Heart right ventricle (tissue), 16 donors: Measurements from ENCODE around the gene DCPS. TPM values are rescaled to one million over a fixed set of nuclear protein-coding genes. Genes with fewer than 3 reads are reported as not detected.
A peak's percentile ranks its signal among the peaks of the same experiment; 100 is the strongest.
"Not testable (repeated sequence)": the region's sequence is repeated elsewhere in the genome, so short reads cannot be mapped to it uniquely, and the experiment has no call there.

Source experiments
- ATAC-seq, 8 donors: fragments of 200-7000 bp; cut with Tn5 transposase; one replicate each; pipeline ENCODE4 v1.9.1; 2020; ENCODE audit warnings: mild to moderate bottlenecking in 8 of 8, moderate library complexity in 8 of 8, moderate number of reproducible peaks in 1 of 8
- DNase-seq, 2 donors: peaks; one replicate each; pipeline ENCODE4 v3.0.0-alpha.2; 2020
- H3K27ac ChIP-seq, 10 donors: fragments of 200-600 bp; sonication (generic) in 2 of 10; one replicate each; pipeline versions ENCODE4 v1.5.0 to v1.8.0; 2020 to 2022; ENCODE audit warnings: mild to moderate bottlenecking in 3 of 10
- H3K27me3 ChIP-seq, 7 donors: fragments of 200-600 bp; one replicate each; pipeline ENCODE4 v1.8.0; 2021 to 2022; ENCODE audit warnings: mild to moderate bottlenecking in 2 of 7
- H3K36me3 ChIP-seq, 9 donors: fragments of 200-600 bp; sonication (generic) in 1 of 9; one replicate each; pipeline versions ENCODE4 v1.5.0 to v1.8.0; 2020 to 2022; ENCODE audit warnings: mild to moderate bottlenecking in 2 of 9
- H3K4me1 ChIP-seq, 9 donors: fragments of 200-600 bp; sonication (generic) in 1 of 9; one replicate each; pipeline versions ENCODE4 v1.5.0 to v1.8.0; 2020 to 2022; ENCODE audit warnings: mild to moderate bottlenecking in 4 of 9
- H3K4me3 ChIP-seq, 10 donors: fragments of 200-600 bp; sonication (generic) in 2 of 10; one replicate each; pipeline versions ENCODE4 v1.5.0 to v1.8.0; 2020 to 2022; ENCODE audit warnings: mild to moderate bottlenecking in 7 of 10, moderate library complexity in 2 of 10
- H3K9me3 ChIP-seq, 11 donors: fragments of 200-600 bp in 10 of 11; sonication (generic) in 2 of 11; one replicate each; pipeline versions ENCODE4 v1.5.0 to v1.8.0; 2013 to 2022; ENCODE audit warnings: mild to moderate bottlenecking in 2 of 11, control low read depth in 1 of 11, moderate library complexity in 1 of 11
- CTCF ChIP-seq, 9 donors: fragments of 200-600 bp; sonication (generic) in 2 of 9; IDR thresholded peaks; one replicate each; pipeline versions ENCODE4 v1.5.0 to v1.8.0; 2021 to 2022; ENCODE audit warnings: antibody characterized with exemption in 9 of 9, mild to moderate bottlenecking in 5 of 9, moderate library complexity in 1 of 9
- WGBS, 2 donors: extraction: QIAGEN DNeasy Blood & Tissue Kit; methylation state at CpG; one replicate each; pipeline ENCODE4 v1.1.7; 2013; ENCODE audit warnings: inconsistent platforms in 1 of 2; 5-methylcytosine and 5-hydroxymethylcytosine counted together
- intact Hi-C, 10 donors: fragments of 100-400 bp; cut with DNase I; formaldehyde crosslinking; loops; one replicate each; pipeline versions ENCODE4 v1.11.1 to v1.14.2; 2022
- polyA plus RNA-seq, 2 donors: library from polyadenylated mRNA; stranded (reverse); fragments of 200-250 nt; gene quantifications; one replicate each; pipeline ENCODE4 v1.2.3, GENCODE V29; 2013
- total RNA-seq, 10 donors: library from RNA; stranded (reverse); fragmentation: NEBNext Ultra II Directional in 3 of 10; extraction: Animal tissue kit (Norgen Biotek cat#: 25700) in 3 of 10; gene quantifications; one replicate each; pipeline versions ENCODE4 v1.2.1 to v1.2.4, GENCODE V29; 2021 to 2023
- donor health status: Arrhythmogenic right ventricular cardiomyopathy.
- donor health status: ischemic (EF 13 %, LVEDD 7.1; RV severe dilation, severe dysfunction).
- donor health status: healthy with polysubstance abuse.
- donor health status: DM: no; HTN: yes; CAD: no.
- donor health status: DM: no; HTN: no; CAD: no.
- donor health status: ischemic (EF 25% LVEDD 6.9; RV normal size, moderate dysfunction).
- donor health status: ischemic (EF 25% LVEDD 5.7; RV mildly dilated, moderate dysfunction).
- donor health status: healthy.
- donor health status: DM: yes; HTN: yes; CAD: no.
- donor health status: Ischemic cardiomyopathy.
- donor health status: ischemic (EF 35%, LVEDD 5.7; RV mildly dilated, moderate dysfunction).
- donor health status: nonischemic (EF 11% LVEDD 7.7; RV severe dilation, severe dysfunction).
- donor health status: DM: yes; HTN: yes; CAD: no.
- donor health status: PGD.
- donor health status: ischemic (EF 29% LVEDD 5.4; RV normal size, mild dysfunction).
- donor health status: nonischemic (EF 23%, LVEDD 6.1; RV moderate dilation, normal function).

The DCPS gene
- total and polyA plus RNA-seq, 12 donors: 6.5 to 17.3 (median 10.6) TPM

- WGBS, 2 donors: 93 to 95% methylated on average over 4 of the region's 4 CpGs
- TF ChIP-seq CTCF (IDR thresholded peaks at IDR 0.05): no peak
Measured at GRCh38 chr11:126380909-126381308, 77.0 kb downstream of the DCPS start.

DNA sequence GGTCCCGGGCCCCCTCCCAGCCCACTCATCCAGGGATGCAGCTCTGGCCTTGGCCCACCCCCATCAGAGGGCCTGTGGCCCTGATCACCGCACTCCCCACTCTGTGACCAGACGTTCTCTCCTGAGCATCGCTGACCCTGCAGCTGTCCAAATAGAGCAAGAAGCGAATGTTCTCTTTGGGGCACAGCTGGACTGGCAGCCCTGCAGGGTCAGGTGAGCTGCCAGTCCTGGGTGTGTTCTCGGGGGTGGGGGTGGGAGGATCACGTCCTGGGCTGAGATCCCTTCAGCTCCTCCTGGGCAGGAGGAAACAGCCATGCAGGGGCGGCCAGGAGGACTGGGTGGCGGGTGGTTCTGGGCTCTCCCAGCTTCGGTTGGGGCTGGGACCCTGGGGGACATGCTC, 78.1 kb downstream of the DCPS start:
- peak in 5 of 8 donors; percentile 2 to 42 (median 4) for ATAC-seq
- H3K4me3 ChIP-seq, H3K27ac ChIP-seq, H3K27me3 ChIP-seq, DNase-seq, intact Hi-C loops, H3K36me3 ChIP-seq, H3K9me3 ChIP-seq: not testable (repeated sequence)
- peaks cover 18 to 73% (median 27%) of the 10 kb centered on the region in 9 donors for H3K4me1 ChIP-seq
- 66 to 69% methylated on average over 2 to 5 of the region's 10 CpGs for WGBS, 2 donors

More at GRCh38 chr11:126380909-126381308, 77.0 kb downstream of the DCPS start:
- Histone ChIP-seq H3K9me3 (no peaks in the 10 kb centered on the region), H3K27ac (no peak overlapping the region), H3K4me3 (no peak overlapping the region), H3K27me3 (no peaks in the 10 kb centered on the region), H3K36me3 (no peaks in the 10 kb centered on the region), H3K4me1 (peaks cover 8 to 71% (median 25%) of the 10 kb centered on the region in 9 donors)
- ATAC-seq: no peak
- DNase-seq: no peak
- intact Hi-C loops: no loop called here

GRCh38 chr11:126382641-126383040, 78.8 kb downstream of the DCPS start:
- H3K27me3 ChIP-seq, H3K4me3 ChIP-seq, H3K27ac ChIP-seq, ATAC-seq, H3K9me3 ChIP-seq, DNase-seq, intact Hi-C loops, H3K36me3 ChIP-seq: not testable (repeated sequence)
- 81 to 94% methylated on average over 3 to 4 of the region's 4 CpGs for WGBS, 2 donors
- H3K4me1 ChIP-seq: peaks cover 18 to 78% (median 33%) of the 10 kb centered on the region in 9 donors

DNA sequence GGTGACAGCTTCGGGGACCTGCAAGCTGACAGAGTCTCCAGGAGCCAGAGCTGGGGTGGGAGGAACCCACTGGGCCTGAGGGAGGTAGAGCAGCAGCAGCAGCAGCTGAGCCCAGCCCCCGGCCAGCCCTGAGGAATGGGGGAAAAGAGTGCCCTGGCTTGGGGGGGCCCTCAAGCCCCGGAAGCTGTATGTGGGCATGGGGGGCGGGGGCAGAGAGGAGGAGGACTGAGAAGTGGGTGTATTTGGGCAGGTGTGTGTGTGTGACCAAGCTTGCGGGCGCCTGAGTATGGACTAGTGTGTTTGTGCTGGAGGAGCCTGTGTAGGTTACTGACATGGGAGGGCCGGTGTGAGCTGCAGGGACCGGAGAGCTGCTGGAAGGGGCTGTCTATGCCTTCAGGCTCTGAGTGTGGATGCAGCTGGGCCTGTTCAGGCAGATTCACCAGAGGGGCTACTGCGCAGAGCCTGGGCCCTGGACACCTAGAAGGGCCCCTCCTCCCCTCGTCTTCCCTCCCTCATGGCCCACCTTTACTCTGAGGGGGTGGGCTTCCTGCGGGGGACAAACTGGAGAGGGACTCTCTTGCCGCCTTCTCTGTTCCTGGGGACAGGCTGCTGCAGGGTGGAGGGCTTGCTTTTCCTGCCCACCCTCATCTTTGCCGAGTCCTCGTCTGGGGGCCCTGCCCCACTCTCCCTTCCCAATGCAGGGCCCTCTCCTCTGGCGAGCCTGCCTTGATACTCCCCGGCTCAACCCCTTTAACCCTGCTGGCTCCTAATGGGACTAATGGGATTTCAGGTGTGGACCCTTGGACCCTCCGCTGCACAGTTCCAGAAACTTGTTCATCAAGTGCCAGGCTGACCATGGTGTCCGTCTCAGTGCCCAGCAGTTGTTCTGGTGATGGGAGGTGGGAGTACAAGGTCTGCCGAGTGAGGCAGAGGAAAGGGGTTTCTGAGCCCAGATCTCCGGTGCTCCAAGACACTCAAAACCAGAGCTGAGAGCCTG, 79.8 kb downstream of the DCPS start:
- Histone ChIP-seq H3K4me3 (no peak overlapping the region), H3K27me3 (no peaks in the 10 kb centered on the region), H3K27ac (no peak overlapping the region), H3K9me3 (no peaks in the 10 kb centered on the region), H3K4me1 (peaks cover 18 to 86% (median 38%) of the 10 kb centered on the region in 9 donors), H3K36me3 (no peaks in the 10 kb centered on the region)
- WGBS, 2 donors: 81 to 83% methylated on average over 20 of the region's 20 CpGs
- ATAC-seq (peak in 1 of 8 donors; percentile 6), DNase-seq (no peak)
- intact Hi-C loops: no loop called here
- TF ChIP-seq CTCF (IDR thresholded peaks at IDR 0.05): no peak

GRCh38 chr11:126384449-126385070, 80.7 kb downstream of the DCPS start:
- H3K36me3 ChIP-seq: no peaks in the 10 kb centered on the region
- no peaks in the 10 kb centered on the region for H3K9me3 ChIP-seq
- intact Hi-C loops: no loop called here
- H3K4me3 ChIP-seq: no peak overlapping the region
- TF ChIP-seq CTCF (IDR thresholded peaks at IDR 0.05): no peak
- DNase-seq: no peak
- 84 to 86% methylated on average over 7 to 9 of the region's 9 CpGs for WGBS, 2 donors
- H3K27ac ChIP-seq: no peak overlapping the region
- no peaks in the 10 kb centered on the region for H3K27me3 ChIP-seq
- peak in 1 of 8 donors; percentile 4 for ATAC-seq
- peaks cover 16 to 79% (median 38%) of the 10 kb centered on the region in 9 donors for H3K4me1 ChIP-seq
